ENCODE data around the gene PRKG1. TPM values are rescaled to one million over a fixed set of nuclear protein-coding genes. Genes with fewer than 3 reads are reported as not detected.

The PRKG1 gene
- total RNA-seq = 10 to 100 TPM; 31.5 to 34.7 TPM
- long read RNA-seq, partial matches to known transcripts = 1 of 5 reads
- long read RNA-seq, other reads (novel, unspliced or antisense) = 4 of 5 reads

DNA sequence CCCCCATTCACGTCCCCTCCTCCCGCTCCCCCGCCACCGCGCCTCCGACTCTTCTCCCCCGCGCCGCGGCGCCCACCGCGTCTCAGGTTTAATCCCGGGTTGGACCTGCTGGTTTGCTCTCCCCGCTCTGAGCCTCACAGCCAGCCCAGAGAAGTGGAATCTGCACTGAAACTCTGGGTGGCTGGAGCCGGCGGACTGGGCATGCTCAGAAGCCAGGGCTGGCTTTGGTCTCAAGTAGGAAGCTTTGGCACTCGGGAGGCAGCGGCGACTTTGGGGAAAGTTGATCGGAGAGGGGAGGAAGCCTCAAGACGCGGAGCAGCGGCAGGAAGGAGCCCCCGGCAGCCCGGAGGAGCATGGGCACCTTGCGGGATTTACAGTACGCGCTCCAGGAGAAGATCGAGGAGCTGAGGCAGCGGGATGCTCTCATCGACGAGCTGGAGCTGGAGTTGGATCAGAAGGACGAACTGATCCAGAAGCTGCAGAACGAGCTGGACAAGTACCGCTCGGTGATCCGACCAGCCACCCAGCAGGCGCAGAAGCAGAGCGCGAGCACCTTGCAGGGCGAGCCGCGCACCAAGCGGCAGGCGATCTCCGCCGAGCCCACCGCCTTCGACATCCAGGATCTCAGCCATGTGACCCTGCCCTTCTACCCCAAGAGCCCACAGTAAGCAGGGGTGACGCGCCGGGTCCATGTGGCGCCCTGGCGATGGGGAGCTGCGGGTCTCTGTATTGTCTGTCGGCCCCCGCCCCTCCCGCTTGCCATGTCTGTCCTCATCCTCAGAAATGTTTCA, at the start of gene PRKG1:
PRKG1 (plus strand) TSS at position 250 of the 791 bp plus-strand sequence.
- intact Hi-C loops (cut with DNase I) = loop anchor here in 1 of 2 donors (5.0 kb wide), 2 partner anchors 168 to 348 kb away; no protein-coding TSS in a partner anchor
- ATAC-seq = peak; percentile 92 to 98
- DNase-seq = peak; percentile 86

DNA sequence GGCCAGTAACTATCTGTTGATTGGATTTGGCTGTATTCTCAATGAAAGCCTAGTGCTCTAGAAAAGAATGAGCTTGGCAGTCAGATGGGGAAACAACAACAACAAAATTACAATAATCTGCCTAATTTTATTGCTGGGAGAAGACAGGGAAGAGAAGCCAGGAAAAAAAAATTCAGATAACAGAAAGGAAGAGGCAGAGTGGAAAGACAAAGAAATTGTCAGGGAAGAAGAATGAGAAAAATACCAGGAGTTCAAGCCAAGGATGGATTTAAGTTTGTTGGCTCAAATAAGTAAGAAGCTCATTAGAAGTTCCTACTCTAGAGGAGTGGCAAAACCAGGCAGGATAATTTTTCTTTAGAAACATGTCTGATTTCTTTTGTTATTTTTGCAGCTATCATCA, 45.9 kb upstream of the PRKG1 start:
- DNase-seq = no peak
- intact Hi-C loops (cut with DNase I) = no loop called here
- ATAC-seq = no peak

DNA sequence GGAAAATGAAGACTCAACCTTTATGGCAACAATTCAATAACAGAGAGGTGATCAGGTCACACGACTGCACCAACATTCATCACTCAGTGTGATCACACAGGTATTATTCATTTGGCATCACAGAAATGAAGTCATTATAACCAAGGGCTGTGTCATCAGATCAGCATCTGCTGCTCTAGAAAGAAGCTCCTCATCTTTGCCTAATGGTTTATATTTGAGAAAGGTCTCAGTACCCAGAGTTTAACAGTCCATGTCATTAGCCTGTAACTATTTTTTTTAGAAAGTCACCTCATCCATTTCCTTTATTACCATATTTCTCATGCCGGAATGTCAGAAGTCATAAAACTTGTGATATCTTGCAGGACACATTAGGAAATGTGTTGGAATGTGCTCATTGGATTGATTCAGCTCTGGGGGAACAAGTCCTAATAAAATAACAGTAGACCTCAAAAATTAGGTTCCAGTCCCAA, 45.1 kb upstream of the PRKG1 start:
- DNase-seq (no peak), ATAC-seq (no peak)
- intact Hi-C loops (cut with DNase I) = no loop called here

DNA sequence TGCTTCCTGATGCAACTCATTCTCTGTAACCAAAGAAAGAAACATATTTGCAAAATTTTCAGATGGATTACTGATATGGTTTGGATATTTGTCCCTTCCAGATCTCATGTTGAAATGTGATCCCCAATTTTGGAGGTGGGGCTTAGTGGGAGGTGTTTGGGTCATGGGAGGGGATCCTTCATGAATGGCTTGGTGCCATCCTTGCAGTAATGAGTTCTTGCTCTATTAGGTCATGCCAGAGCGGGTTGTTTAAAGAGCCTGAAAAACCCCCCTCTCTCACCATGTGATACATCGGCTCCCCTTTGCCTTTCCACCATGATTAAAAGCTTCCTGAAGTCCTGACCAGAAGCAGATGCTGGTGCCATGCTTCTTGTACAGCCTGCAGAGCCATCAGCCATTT, 43.8 kb upstream of the PRKG1 start:
- intact Hi-C loops (cut with DNase I) = no loop called here
- no peak for ATAC-seq
- no peak for DNase-seq

DNA sequence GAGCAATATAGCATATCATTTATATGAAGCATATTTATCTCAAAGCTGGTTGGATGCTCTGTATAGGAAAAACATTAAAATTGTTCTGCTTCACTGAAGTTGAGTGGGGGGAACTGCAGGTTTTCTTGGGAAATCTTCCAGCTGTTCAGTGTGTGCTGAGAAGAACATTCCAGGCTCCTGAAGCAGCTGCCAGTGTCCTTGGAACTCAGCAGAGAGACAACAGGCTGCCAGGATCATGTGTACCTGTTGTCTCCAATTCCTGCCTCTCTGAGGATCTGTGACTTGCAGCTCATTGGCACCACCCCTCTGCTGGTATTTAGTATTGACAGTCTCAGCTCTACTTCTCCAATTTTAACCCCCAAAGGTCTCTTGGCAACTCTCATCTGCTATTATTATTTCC, 42.3 kb upstream of the PRKG1 start:
- DNase-seq = no peak
- intact Hi-C loops (cut with DNase I) = no loop called here
- no peak for ATAC-seq

DNA sequence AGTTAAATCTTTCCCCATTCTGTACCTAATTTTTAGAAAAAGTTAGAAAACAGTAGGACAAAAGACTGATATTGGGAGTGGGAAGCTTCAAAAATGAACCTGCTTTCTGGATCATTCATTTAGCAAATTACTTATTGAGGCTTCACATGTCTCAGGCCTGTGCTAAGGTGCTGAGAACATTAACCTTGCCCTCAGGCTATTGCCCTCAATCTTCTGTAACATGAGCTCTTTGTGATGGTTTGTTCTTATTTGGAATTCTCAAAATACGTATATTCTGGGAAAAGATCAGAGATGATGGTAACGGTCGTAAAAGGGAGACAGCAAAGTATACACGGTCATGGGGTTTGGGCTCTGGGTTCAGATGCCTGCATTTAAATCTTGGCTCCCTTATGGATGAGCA, 39.5 kb upstream of the PRKG1 start:
- ATAC-seq (no peak), DNase-seq (no peak)
- intact Hi-C loops (cut with DNase I) = no loop called here

DNA sequence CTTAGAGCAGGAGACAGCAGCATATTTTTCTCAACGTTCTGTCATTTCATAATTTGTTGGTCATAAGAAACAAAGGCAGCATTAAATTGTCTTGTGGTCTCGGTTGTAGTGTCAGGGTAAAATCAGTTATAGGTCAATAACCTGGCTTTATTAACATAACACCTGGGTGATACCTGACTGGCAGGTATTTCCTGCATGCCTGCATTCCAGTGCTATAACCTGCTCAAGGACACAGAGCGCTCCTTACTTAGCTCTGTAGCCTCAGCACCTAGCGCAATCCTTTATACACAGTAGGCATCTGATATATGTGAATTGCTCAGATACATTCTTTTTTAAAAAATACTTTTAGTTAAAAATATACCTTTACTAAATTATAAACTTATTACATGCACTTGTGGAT, 38.9 kb upstream of the PRKG1 start:
- ATAC-seq (no peak), DNase-seq (no peak)
- intact Hi-C loops (cut with DNase I) = no loop called here

DNA sequence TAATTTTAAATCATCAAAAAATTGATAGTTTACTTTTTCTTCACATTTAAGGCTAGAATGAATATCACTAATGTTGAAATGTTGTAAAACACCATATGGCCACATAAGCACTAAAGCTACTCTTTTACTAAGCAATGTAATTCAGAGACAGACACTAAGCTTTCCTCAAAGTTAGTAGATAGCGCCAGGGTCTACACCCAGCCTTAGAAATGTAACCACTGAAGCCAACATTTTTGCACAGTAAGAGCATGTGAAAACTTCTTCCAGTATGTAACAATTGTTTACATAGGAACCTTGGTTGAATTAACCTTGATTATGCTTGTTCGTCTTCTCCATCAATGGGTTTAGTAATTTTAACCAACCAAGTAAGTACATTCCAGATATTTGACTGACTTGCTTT, 28.4 kb upstream of the PRKG1 start:
- DNase-seq (no peak), ATAC-seq (no peak)
- intact Hi-C loops (cut with DNase I) = no loop called here

DNA sequence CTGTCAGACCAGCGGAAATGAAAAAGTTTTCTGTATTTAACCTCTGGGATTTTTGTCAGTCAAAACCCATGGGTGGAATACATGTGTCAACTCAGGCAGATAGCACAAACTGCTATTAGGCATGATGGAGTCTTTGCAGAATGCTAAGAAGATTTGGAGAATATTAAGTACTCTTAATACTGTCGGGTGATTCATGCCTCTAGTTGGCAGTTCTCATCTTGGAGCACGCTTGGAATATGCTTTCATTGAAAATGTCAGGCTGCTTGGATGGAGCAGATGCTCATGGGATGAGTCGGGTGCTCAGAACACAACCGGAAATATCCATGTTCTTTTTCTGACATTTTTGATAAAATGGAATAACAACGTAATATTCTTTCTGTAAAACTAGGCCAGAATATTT, 27.6 kb upstream of the PRKG1 start:
- DNase-seq (no peak), ATAC-seq (peak in 1 of 2 donors; percentile 68)
- intact Hi-C loops (cut with DNase I) = no loop called here

DNA sequence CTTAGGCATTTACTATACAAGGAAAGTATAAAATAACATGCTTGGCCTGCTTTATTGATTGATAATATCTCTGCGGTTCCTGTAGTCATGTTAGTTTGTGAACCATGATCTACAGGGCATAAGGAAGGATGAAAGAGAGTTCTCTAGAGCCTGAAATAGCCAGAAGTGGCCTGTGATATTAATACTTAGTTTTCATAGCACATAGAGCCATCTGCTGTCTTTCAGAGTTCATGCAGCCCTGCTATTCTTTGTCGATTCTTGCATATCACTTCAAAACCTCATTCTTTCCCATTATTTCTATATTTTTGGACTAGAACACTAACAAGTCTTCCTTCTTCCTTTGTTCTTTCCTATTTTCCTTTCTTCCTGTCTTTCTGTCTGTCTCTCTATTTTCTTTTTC, 26.4 kb upstream of the PRKG1 start:
- ATAC-seq (peak; percentile 71 to 73), DNase-seq (no peak)
- intact Hi-C loops (cut with DNase I) = no loop called here

DNA sequence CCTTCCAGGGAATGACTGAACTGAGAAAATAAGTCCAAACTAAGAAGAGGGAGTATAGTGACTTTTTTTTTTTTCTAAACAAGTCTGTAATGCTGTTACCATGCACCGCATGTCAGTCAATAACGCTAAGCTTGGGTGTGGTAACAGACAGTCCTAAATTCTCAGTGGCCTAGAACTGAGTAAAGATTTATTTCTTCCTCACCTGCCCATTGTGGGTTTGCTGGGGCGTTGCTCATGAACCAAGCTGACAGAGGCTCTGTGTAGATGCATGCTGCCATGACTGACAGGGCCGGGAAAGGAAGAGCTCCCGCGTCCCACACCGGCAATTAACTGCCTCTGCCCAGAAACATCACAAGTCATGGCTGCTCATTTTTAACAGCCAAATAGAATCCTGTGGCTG, 25.5 kb upstream of the PRKG1 start:
- intact Hi-C loops (cut with DNase I) = no loop called here
- no peak for DNase-seq
- peak in 1 of 2 donors; percentile 8 for ATAC-seq

DNA sequence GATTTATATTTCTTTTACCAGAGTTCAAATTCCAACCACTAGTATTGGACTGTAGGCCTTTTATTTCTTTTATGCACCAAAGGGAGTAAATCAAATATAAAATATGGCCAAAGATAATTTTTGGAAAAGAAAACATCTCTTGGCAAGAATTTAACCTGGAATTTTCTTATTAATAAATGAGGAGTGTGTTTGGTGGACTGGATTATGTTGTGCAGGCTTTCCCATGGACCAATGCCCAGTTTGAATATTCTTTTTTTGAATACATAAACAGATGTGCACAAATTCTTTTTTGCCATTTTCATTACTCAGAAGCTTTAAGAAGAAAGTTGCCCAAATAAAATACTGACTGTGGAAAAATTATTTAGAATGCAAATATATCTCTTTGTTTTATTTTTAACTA, 22.1 kb upstream of the PRKG1 start:
- ATAC-seq = no peak
- DNase-seq = no peak
- intact Hi-C loops (cut with DNase I) = no loop called here

DNA sequence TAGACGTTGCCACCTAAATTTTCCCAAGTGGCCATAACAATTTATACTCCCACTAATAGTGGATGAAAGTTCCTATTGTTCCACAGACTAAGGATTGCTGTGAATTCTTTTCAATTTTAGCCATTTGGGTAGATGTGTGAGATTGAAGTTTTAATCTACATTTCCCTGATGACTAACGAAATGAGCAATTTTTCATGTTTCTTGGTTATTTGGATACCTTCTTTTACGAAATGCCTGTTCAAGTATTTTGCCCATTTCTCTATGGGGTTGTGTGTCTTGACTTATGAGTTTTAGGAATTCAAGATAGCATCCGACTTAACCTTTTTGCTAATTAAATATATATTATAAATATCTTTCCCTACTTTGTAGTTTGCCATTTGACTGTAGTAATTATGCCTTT, 16.4 kb upstream of the PRKG1 start:
- intact Hi-C loops (cut with DNase I) = loop anchor here in 1 of 2 donors (5.0 kb wide), 1 partner anchor 904 kb away; no protein-coding TSS in a partner anchor
- no peak for DNase-seq
- no peak for ATAC-seq

DNA sequence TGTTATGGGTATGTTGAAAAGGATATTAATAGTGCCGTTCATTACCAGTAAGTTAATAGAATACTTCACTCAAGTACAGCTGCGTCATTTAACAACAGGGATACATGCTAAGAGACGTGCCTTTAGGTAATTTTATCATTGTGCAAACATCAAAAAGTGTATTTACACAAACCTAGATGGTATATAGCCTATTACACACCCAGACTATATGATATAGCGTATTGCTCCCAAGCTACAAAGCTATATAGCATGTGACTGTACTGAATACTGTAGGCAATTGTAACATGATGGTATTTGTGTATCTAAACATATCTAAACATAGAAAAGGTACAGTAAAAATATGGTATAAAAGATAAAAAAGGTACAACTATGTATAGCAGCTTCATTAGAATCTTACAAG, 11.1 kb upstream of the PRKG1 start:
- no peak for ATAC-seq
- intact Hi-C loops (cut with DNase I) = no loop called here
- no peak for DNase-seq

DNA sequence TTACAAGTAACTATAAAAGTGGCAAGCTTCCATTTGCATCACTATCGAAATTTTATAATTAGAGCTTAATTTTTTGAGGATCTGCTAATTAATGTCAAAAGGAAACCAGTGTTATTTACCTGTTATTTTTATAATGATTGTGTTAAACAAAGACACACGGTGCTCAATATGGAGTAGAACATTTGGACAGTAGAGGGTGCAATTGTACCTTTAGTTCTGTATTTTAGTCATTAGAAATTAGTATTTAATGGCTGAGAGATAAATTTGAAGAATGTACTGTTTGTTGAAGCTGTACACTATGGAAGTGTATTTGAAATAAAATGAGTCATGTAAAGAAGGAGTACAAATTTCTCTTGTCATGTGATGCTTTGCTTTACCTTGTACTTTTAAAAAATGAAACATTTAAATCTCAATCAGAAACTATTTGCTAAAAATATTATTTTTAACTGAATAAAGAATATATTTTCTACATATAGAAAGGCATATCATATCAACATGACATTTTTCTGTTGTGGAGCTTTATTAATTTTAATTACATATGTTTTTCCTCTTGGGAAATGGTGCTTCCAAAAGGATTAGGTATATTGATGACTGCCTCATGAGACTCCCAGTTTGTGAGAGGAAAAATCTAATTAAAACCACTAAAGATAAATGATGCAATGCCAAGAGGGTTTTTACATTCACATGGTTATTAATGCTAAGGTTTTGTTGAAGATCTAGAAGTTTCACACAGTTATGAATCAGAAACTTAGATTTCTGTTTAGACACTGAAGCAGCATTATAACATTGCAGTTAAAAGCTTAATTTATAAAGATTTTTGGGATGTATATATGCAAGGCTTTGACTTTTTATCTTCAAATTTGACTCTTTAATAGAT, 10.4 kb upstream of the PRKG1 start:
- ATAC-seq = peak in 1 of 2 donors; percentile 49
- intact Hi-C loops (cut with DNase I) = no loop called here
- DNase-seq = no peak

DNA sequence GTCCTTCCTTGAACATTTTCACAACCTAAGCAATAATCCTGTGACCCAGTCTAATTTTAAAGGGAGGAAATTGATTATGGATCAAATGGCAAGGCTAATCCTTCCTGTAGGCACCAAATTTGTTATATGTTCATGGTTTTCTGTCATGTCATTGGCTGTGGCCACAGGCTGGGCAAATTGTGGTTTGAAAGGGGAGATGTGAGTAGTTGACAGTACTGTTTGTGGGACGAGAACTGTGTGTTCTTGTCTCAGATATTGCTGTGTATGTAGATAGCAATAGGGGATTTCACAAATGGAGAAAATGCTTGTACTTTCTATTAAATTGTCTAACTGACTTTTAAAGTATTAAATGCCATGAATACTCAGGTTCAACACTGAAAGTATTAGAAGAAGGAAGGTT, 8.1 kb upstream of the PRKG1 start:
- intact Hi-C loops (cut with DNase I) = no loop called here
- DNase-seq (no peak), ATAC-seq (no peak)

DNA sequence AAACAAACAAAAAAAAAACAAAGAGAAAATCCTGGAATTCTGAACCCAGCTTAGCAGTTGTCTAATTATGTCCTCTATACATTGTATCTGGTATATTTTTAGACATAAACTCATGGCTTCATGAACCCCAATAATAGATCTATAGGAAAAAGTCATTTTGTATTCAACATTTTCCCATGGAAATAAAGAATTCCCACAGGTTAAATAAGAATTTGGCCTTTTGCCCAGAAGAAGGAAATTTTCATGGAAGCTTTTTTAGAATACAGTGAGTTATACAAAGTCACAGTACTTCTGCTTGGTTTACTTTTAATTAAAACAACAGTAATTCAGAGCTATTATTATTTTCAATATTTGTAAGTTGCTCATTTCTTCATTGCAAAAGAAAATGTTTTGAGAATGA, 2.1 kb upstream of the PRKG1 start:
- intact Hi-C loops (cut with DNase I) = loop anchor here in 1 of 2 donors (5.0 kb wide), 1 partner anchor 350 kb away; no protein-coding TSS in a partner anchor
- no peak for ATAC-seq
- DNase-seq = no peak

DNA sequence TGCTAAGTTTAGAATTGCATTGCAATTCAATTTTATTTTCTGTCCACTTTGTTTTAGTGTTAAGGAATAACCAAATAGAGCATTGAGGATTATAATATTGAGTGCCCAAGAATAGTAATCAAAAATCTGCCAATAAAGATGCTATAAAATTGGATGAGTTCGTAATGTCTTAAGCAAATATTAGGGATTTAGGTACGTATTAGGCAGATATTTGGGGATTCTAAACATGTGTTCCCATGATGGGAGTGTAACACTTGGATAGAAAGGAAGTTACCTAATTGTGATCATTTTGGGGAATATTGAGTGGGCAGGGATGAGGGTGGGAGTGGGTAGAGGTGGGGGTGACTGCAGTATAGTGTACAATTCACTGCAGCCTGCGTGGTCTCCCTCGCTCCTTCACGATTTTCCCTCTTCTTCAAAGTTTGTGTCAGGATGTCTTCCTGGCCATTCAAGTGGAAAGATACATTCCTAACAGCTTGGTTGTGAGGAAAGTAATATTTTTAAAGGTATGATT, 1.3 kb upstream of the PRKG1 start:
- intact Hi-C loops (cut with DNase I) = loop anchor here in 1 of 2 donors (5.0 kb wide), 1 partner anchor 349 kb away; no protein-coding TSS in a partner anchor
- ATAC-seq (no peak), DNase-seq (no peak)

DNA sequence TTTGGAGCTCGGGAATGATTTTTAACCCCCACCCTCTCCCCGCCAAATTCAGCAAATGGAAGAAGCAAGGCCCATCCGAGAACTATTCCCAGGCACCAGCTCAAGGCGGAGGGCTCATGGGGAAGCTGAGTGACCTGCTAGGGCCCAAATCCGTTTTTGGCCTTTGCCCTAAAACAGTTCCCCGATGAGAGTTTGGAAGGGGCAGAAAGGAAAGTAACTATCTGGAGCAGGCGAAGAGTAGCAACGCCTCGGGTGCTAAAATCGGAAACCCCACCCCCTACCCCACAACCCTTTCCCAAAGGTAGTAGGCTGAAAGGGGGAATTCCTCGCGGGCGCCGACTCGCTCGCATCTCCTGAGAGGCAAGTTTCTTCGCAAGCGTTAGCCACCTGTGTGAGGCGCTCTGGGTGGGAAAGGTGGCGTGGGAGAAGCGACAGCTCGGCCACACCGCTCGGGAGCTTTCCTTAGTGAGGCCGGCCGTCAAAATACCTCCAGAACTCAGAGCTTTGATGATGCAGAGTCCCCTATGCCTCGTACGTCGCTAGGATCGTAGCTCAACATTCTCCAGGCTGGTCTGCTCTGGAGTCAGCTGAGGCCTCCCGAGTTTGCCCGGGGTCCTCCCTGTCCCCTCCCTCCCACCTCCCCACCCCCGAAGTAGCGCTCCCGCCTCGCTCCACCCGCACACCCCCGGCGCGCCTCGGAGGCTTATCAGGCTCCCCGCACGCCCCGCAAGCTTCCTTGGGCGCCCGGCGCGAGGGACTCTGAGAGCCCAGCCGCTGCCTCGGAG, 642 bp upstream of the PRKG1 start:
- DNase-seq = peak; percentile 44

More for the DNA sequence above, 642 bp upstream of the PRKG1 start:
- intact Hi-C loops (cut with DNase I) = loop anchor here in 1 of 2 donors (5.0 kb wide), 1 partner anchor 349 kb away; no protein-coding TSS in a partner anchor
- peak; percentile 48 to 65 for ATAC-seq

Data from left cardiac atrium (tissue), 4 donors.